ENCODE results near the gene ATP6V1F. TPM values are rescaled to one million over a fixed set of nuclear protein-coding genes. Genes with fewer than 3 reads are reported as not detected.

Gene ATP6V1F
- total RNA-seq, 1 donor from 2014 or later: 61.4 TPM

DNA sequence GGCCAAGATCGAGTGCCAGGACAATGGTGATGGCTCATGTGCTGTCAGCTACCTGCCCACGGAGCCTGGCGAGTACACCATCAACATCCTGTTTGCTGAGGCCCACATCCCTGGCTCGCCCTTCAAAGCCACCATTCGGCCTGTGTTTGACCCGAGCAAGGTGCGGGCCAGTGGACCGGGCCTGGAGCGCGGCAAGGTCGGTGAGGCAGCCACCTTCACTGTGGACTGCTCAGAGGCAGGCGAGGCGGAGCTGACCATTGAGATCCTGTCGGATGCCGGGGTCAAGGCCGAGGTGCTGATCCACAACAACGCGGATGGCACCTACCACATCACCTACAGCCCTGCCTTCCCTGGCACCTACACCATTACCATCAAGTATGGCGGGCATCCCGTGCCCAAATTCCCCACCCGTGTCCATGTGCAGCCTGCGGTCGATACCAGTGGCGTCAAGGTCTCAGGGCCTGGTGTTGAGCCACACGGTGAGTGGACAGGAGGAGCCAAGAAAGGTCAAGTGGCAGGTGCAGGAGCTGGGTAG, 17.8 kb upstream of the ATP6V1F start:
- Mint-ChIP-seq H3K27ac (peak overlapping the region; percentile 11), H3K9me3 (no peaks in the 10 kb centered on the region), H3K27me3 (ENCODE audit: insufficient read depth, low read depth) (no peaks in the 10 kb centered on the region), H3K4me3 (no peak overlapping the region), H3K36me3 (peaks cover 2% of the 10 kb centered on the region), H3K4me1 (no peaks in the 10 kb centered on the region)
- Histone ChIP-seq H3K4me2 (no peak overlapping the region), H3K4me3 (no peak overlapping the region), H3K9ac (no peak overlapping the region), H3K27me3 (no peaks in the 10 kb centered on the region), H3K4me1 (no peaks in the 10 kb centered on the region), H3K79me2 (ENCODE audit: low read depth) (no peaks in the 10 kb centered on the region), H4K20me1 (ENCODE audit: low read depth) (no peaks in the 10 kb centered on the region), H3F3A (ENCODE audit: low read depth) (peaks cover 5% of the 10 kb centered on the region), H3K27ac (no peak overlapping the region), H2AFZ (replicated peaks) (no peak overlapping the region), H3K9me3 (ENCODE audit: low read depth) (no peaks in the 10 kb centered on the region), H3K36me3 (no peaks in the 10 kb centered on the region)
- DNase-seq (ENCODE audit: low spot score): no peak
- TF ChIP-seq EZH2phosphoT487 (IDR thresholded peaks at IDR 0.05) (no peak), EZH2 (IDR thresholded peaks at IDR 0.05) (no peak)
- TF ChIP-seq, protein P1, sequence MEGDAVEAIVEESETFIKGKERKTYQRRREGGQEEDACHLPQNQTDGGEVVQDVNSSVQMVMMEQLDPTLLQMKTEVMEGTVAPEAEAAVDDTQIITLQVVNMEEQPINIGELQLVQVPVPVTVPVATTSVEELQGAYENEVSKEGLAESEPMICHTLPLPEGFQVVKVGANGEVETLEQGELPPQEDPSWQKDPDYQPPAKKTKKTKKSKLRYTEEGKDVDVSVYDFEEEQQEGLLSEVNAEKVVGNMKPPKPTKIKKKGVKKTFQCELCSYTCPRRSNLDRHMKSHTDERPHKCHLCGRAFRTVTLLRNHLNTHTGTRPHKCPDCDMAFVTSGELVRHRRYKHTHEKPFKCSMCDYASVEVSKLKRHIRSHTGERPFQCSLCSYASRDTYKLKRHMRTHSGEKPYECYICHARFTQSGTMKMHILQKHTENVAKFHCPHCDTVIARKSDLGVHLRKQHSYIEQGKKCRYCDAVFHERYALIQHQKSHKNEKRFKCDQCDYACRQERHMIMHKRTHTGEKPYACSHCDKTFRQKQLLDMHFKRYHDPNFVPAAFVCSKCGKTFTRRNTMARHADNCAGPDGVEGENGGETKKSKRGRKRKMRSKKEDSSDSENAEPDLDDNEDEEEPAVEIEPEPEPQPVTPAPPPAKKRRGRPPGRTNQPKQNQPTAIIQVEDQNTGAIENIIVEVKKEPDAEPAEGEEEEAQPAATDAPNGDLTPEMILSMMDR (IDR thresholded peaks at IDR 0.05): no peak

DNA sequence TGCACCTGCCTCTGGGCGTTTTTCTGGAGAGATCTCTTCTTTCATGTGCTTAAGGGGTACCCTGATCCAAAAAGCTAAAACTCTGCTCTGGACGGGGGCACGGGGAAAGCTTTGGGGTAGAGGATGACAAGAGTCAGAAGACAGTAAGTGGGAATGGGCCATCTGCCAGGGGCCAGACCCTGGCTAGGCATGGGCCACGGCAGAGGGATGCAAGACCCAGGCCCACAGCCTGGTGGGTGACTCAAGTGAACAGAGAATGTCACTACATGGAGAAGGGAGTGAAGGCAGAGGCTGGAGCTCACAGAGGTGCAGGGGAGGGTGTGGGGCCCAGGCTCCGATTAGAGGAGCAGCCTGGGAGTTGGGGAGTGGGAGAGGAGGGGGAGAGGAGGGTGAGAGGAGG, 17.2 kb upstream of the ATP6V1F start:
- no peaks in the 10 kb centered on the region for H3K4me1 ChIP-seq
- H3K4me1 Mint-ChIP-seq: no peaks in the 10 kb centered on the region
- H3F3A ChIP-seq (ENCODE audit: low read depth): peaks cover 5% of the 10 kb centered on the region
- H3K79me2 ChIP-seq (ENCODE audit: low read depth): no peaks in the 10 kb centered on the region
- peaks cover 2% of the 10 kb centered on the region for H3K36me3 Mint-ChIP-seq
- TF ChIP-seq, protein P1 (IDR thresholded peaks at IDR 0.05): no peak
- no peak overlapping the region for H3K4me3 Mint-ChIP-seq
- H3K36me3 ChIP-seq: no peaks in the 10 kb centered on the region
- no peaks in the 10 kb centered on the region for H3K9me3 Mint-ChIP-seq
- no peak overlapping the region for H3K27ac ChIP-seq
- H4K20me1 ChIP-seq (ENCODE audit: low read depth): no peaks in the 10 kb centered on the region
- H3K9me3 ChIP-seq (ENCODE audit: low read depth): no peaks in the 10 kb centered on the region
- no peak overlapping the region for H2AFZ ChIP-seq (replicated peaks)
- DNase-seq (ENCODE audit: low spot score): no peak
- H3K27me3 Mint-ChIP-seq (ENCODE audit: insufficient read depth, low read depth): peaks cover 2% of the 10 kb centered on the region
- H3K9ac ChIP-seq: no peak overlapping the region
- no peak overlapping the region for H3K4me3 ChIP-seq
- H3K4me2 ChIP-seq: no peak overlapping the region
- H3K27ac Mint-ChIP-seq: peak overlapping the region; percentile 38
- no peaks in the 10 kb centered on the region for H3K27me3 ChIP-seq

DNA sequence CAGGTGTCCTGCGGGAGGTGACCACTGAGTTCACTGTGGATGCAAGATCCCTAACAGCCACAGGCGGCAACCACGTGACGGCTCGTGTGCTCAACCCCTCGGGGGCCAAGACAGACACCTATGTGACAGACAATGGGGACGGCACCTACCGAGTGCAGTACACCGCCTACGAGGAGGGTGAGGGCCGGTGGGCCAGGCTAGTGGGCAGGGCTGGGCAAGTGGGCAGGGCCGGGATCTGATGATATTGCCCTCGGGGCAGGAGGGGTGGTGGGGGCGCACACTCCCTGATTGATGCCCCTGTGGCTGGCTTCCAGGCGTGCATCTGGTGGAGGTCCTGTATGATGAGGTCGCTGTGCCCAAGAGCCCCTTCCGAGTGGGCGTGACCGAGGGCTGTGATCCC, 16.7 kb upstream of the ATP6V1F start:
- Histone ChIP-seq H3K79me2 (ENCODE audit: low read depth) (no peaks in the 10 kb centered on the region), H4K20me1 (ENCODE audit: low read depth) (no peaks in the 10 kb centered on the region), H2AFZ (replicated peaks) (no peak overlapping the region), H3K36me3 (no peaks in the 10 kb centered on the region), H3K4me3 (no peak overlapping the region), H3K9ac (no peak overlapping the region), H3F3A (ENCODE audit: low read depth) (peaks cover 5% of the 10 kb centered on the region), H3K4me2 (no peak overlapping the region), H3K9me3 (ENCODE audit: low read depth) (no peaks in the 10 kb centered on the region), H3K27me3 (no peaks in the 10 kb centered on the region), H3K27ac (no peak overlapping the region), H3K4me1 (no peaks in the 10 kb centered on the region)
- peaks cover 2% of the 10 kb centered on the region for H3K27me3 Mint-ChIP-seq (ENCODE audit: insufficient read depth, low read depth)
- no peaks in the 10 kb centered on the region for H3K4me1 Mint-ChIP-seq
- TF ChIP-seq EZH2 (IDR thresholded peaks at IDR 0.05) (no peak), EZH2phosphoT487 (IDR thresholded peaks at IDR 0.05) (no peak)
- TF ChIP-seq, protein P1 (IDR thresholded peaks at IDR 0.05): no peak
- no peaks in the 10 kb centered on the region for H3K9me3 Mint-ChIP-seq
- H3K36me3 Mint-ChIP-seq: peaks cover 2% of the 10 kb centered on the region
- H3K4me3 Mint-ChIP-seq: no peak overlapping the region
- DNase-seq (ENCODE audit: low spot score): no peak
- H3K27ac Mint-ChIP-seq: no peak overlapping the region
